ENCODE data around the gene PARP8. TPM values are rescaled to one million over a fixed set of nuclear protein-coding genes. Genes with fewer than 3 reads are reported as not detected.

Gene PARP8
- total and polyA plus RNA-seq, 2 of the 8 experiments (the other 6 are each of a cell fraction or from before 2014, with no cell fraction given): 16.6 to 30.6 TPM

GRCh38 chr5:50866415-50866814 is 200.0 kb downstream of the PARP8 start:
- Histone ChIP-seq H3K79me1 (ENCODE audit: low read depth, low read length) (no peaks in the 10 kb centered on the region), H2AK5ac (ENCODE audit: low read depth, low read length) (no peak overlapping the region), H3K18ac (ENCODE audit: extremely low read depth, low read length) (no peak overlapping the region), H3K4me3 (ENCODE audit: extremely low read depth in 1 of 4, insufficient read depth in 2 of 4, low read depth in 3 of 4, low read length in 4 of 4) (no peak overlapping the region), H3K27me3 (replicated peaks in 1 of 4; ENCODE audit: control insufficient read depth in 3 of 4, extremely low read depth in 1 of 4, insufficient read depth in 3 of 4, low read length in 3 of 4) (no peaks in the 10 kb centered on the region), H3K23me2 (ENCODE audit: low read depth, low read length) (no peaks in the 10 kb centered on the region), H3K14ac (ENCODE audit: insufficient read length) (no peak overlapping the region), H3K4ac (replicated peaks; ENCODE audit: insufficient read length, low read depth, low read length) (no peak overlapping the region), H2BK5ac (ENCODE audit: low read depth, low read length) (no peak overlapping the region), H2BK120ac (replicated peaks; ENCODE audit: low read depth, low read length) (no peak overlapping the region), H3K9ac (replicated peaks in 1 of 4; ENCODE audit: extremely low read depth in 1 of 4, low read depth in 3 of 4, low read length in 3 of 4) (no peak overlapping the region), H3K23ac (ENCODE audit: insufficient read length) (no peak overlapping the region), H3K9me3 (ENCODE audit: insufficient read depth in 2 of 2, low read depth in 1 of 2, low read length in 1 of 2) (no peaks in the 10 kb centered on the region), H3K79me2 (ENCODE audit: control insufficient read depth in 1 of 2, insufficient read depth in 2 of 2, low read length in 2 of 2) (no peaks in the 10 kb centered on the region), H3K56ac (replicated peaks; ENCODE audit: insufficient read length, low read depth, low read length) (no peak overlapping the region), H4K20me1 (replicated peaks in 1 of 2; ENCODE audit: control insufficient read depth in 1 of 2, insufficient read depth in 2 of 2, low read length in 2 of 2) (no peaks in the 10 kb centered on the region), H2AFZ (ENCODE audit: low read length) (no peak overlapping the region), H2BK15ac (ENCODE audit: low read length) (no peak overlapping the region), H4K91ac (replicated peaks; ENCODE audit: insufficient read length, low read length) (no peak overlapping the region), H3K4me1 (replicated peaks in 1 of 4; ENCODE audit: control insufficient read depth in 3 of 4, insufficient read depth in 4 of 4, low read length in 3 of 4) (no peaks in the 10 kb centered on the region), H3K4me2 (ENCODE audit: insufficient read depth in 1 of 2, low read depth in 2 of 2, low read length in 2 of 2) (no peak overlapping the region), H2BK20ac (ENCODE audit: low read length) (no peak overlapping the region), H2BK12ac (ENCODE audit: low read depth, low read length) (no peak overlapping the region), H3K36me3 (ENCODE audit: control insufficient read depth in 2 of 4, insufficient read depth in 4 of 4, low read length in 3 of 4) (no peaks in the 10 kb centered on the region), H4K5ac (ENCODE audit: insufficient read length, low read depth, low read length) (no peak overlapping the region), H4K8ac (ENCODE audit: extremely low read depth, insufficient read depth, low read length) (no peak overlapping the region), H3K27ac (ENCODE audit: low read depth, low read length) (no peak overlapping the region)
- POLR2A ChIA-PET (ENCODE audit: partially characterized antibody): no interaction called here
- CTCF ChIA-PET (ENCODE audit: partially characterized antibody): no interaction called here
- DNase-seq (ENCODE audit: low read depth in 1 of 2, low spot score in 2 of 2) (no peak), FAIRE-seq (no peak)
- WGBS, 2 experiments (ENCODE audit: extremely low coverage in 1 of 2, insufficient coverage in 1 of 2, insufficient read length in 1 of 2, insufficient replicate concordance in 2 of 2, low coverage in 1 of 2, low lambda C conversion rate in 2 of 2, missing lambda C conversion rate in 1 of 2): 94% methylated on average over 1 of the region's 1 CpG; no CpG with 5 or more reads in 1 of the 2 experiments
- TF ChIP-seq KDM5A (IDR thresholded peaks at IDR 0.05; ENCODE audit: low read length): no peak
- TF ChIP-seq SP1 (IDR thresholded peaks at IDR 0.05; ENCODE audit: low read depth, low read length): no peak
- no peak for TF ChIP-seq TAF1 (IDR thresholded peaks at IDR 0.05; ENCODE audit: low read depth, low read length)
- no peak for TF ChIP-seq FOSL1 (IDR thresholded peaks at IDR 0.05; ENCODE audit: insufficient read depth, low read depth, low read length)
- no peak for TF ChIP-seq RBBP5 (IDR thresholded peaks at IDR 0.05; ENCODE audit: borderline replicate concordance, low read depth, low read length)
- TF ChIP-seq CTBP2 (IDR thresholded peaks at IDR 0.05; ENCODE audit: borderline replicate concordance, insufficient read depth, insufficient read length, low read length): no peak
- TF ChIP-seq RAD21 (IDR thresholded peaks at IDR 0.05 in 1 of 2, conservative IDR thresholded peaks at IDR 0.05 in 1 of 2; ENCODE audit: low read depth in 2 of 2, low read length in 2 of 2): no peak
- TF ChIP-seq SIX5 (IDR thresholded peaks at IDR 0.05; ENCODE audit: low read depth, low read length): no peak
- TF ChIP-seq CBX5 (IDR thresholded peaks at IDR 0.05; ENCODE audit: low read depth, low read length): no peak
- TF ChIP-seq EZH2 (IDR thresholded peaks at IDR 0.05; ENCODE audit: low read depth, low read length, severe bottlenecking): no peak
- TF ChIP-seq NRF1 (IDR thresholded peaks at IDR 0.05; ENCODE audit: low read depth, low read length): no peak
- TF ChIP-seq TBP (IDR thresholded peaks at IDR 0.05; ENCODE audit: low read depth, low read length): no peak
- TF ChIP-seq BCL11A (IDR thresholded peaks at IDR 0.05; ENCODE audit: low read depth in 2 of 2, low read length in 2 of 2): no peak
- TF ChIP-seq SAP30 (IDR thresholded peaks at IDR 0.05; ENCODE audit: insufficient read depth, insufficient replicate concordance, low read length): no peak
- TF ChIP-seq RFX5 (IDR thresholded peaks at IDR 0.05; ENCODE audit: borderline replicate concordance, low read depth, low read length): no peak

Data from H1 (cell line).